Forelimb muscle (tissue), 1 donor: ENCODE measurements around the gene CYP2B6. TPM values are rescaled to one million over a fixed set of nuclear protein-coding genes. Genes with fewer than 3 reads are reported as not detected.
"Not testable (repeated sequence)": the region's sequence is repeated elsewhere in the genome, so short reads cannot be mapped to it uniquely, and the experiment has no call there.

ENCODE experiments used
- DNase-seq: peaks from one replicate; pipeline ENCODE4 v3.0.0-alpha.2; 2013; ENCODE audit warnings: low read depth
- polyA plus RNA-seq: library from polyadenylated mRNA; unstranded; fragments of 120-200 nt; gene quantifications from one replicate; pipeline ENCODE4 v1.2.1, GENCODE V29; 2013; ENCODE audit not compliant: insufficient read length

CYP2B6 gene
- not detected for polyA plus RNA-seq

- DNase-seq, result no peak
Observed at GRCh38 chr19:40990972-40991381, at the start of gene CYP2B6. Gene CYP2B6, plus strand, starts transcription at chr19:40991282. Its CDS starts 24 bp downstream, at chr19:40991306.

- no peak for DNase-seq
Observed at GRCh38 chr19:40941481-40942219, 49.4 kb upstream of the CYP2B6 start.

GRCh38 chr19:40945645-40946044 lies 45.4 kb upstream of the CYP2B6 start:
- no peak for DNase-seq

GRCh38 chr19:40947114-40947513 lies 44.0 kb upstream of the CYP2B6 start:
- no peak for DNase-seq

- no peak for DNase-seq
Observed at GRCh38 chr19:40947573-40947972, 43.5 kb upstream of the CYP2B6 start.

- no peak for DNase-seq
Observed at GRCh38 chr19:40948580-40949299, 42.3 kb upstream of the CYP2B6 start.

GRCh38 chr19:40954573-40954972 lies 36.5 kb upstream of the CYP2B6 start:
- DNase-seq, result no peak

- DNase-seq, result no peak
Observed at GRCh38 chr19:40959338-40959737, 31.7 kb upstream of the CYP2B6 start.

GRCh38 chr19:40960062-40960685 lies 30.9 kb upstream of the CYP2B6 start:
- DNase-seq, result no peak

GRCh38 chr19:40960780-40961179 lies 30.3 kb upstream of the CYP2B6 start:
- DNase-seq, result no peak

- DNase-seq, result no peak
Observed at GRCh38 chr19:40962460-40962961, 28.6 kb upstream of the CYP2B6 start.

- not testable (repeated sequence) for DNase-seq
Observed at GRCh38 chr19:40964361-40964760, 26.7 kb upstream of the CYP2B6 start.

GRCh38 chr19:40965351-40965750 lies 25.7 kb upstream of the CYP2B6 start:
- DNase-seq, result not testable (repeated sequence)

GRCh38 chr19:40966591-40966990 lies 24.5 kb upstream of the CYP2B6 start:
- not testable (repeated sequence) for DNase-seq

- DNase-seq, result not testable (repeated sequence)
Observed at GRCh38 chr19:40968065-40968464, 23.0 kb upstream of the CYP2B6 start.

- DNase-seq, result not testable (repeated sequence)
Observed at GRCh38 chr19:40969721-40970120, 21.4 kb upstream of the CYP2B6 start.

- DNase-seq, result not testable (repeated sequence)
Observed at GRCh38 chr19:40970396-40971345, 20.4 kb upstream of the CYP2B6 start.

- DNase-seq, result peak; percentile 43
Observed at GRCh38 chr19:40974633-40975037, 16.4 kb upstream of the CYP2B6 start.

- DNase-seq, result no peak
Observed at GRCh38 chr19:40976134-40976533, 14.9 kb upstream of the CYP2B6 start.

GRCh38 chr19:40976724-40977123 lies 14.4 kb upstream of the CYP2B6 start:
- DNase-seq, result no peak

- DNase-seq, result not testable (repeated sequence)
Observed at GRCh38 chr19:40979759-40980158, 11.3 kb upstream of the CYP2B6 start.
